Measurements from ENCODE around the gene ASTN2. TPM values are rescaled to one million over a fixed set of nuclear protein-coding genes. Genes with fewer than 3 reads are reported as not detected.

Gene ASTN2
- total RNA-seq, 1 experiment from 2014 or later, result 4.8 TPM

- no peak overlapping the region for H3K9ac ChIP-seq (ENCODE audit: low read length)
- no peaks in the 10 kb centered on the region for H3K4me1 ChIP-seq (ENCODE audit: control insufficient read depth in 1 of 2, insufficient read depth in 2 of 2, low read length in 2 of 2)
- BruUV-seq (replicated peaks), result no TSS peak
- H3K9me2 ChIP-seq (ENCODE audit: insufficient read depth), result no peaks in the 10 kb centered on the region
- intact Hi-C loops (cut with micrococcal nuclease), result no loop called here
- no peak overlapping the region for H3K4me3 ChIP-seq (replicated peaks in 1 of 2; ENCODE audit: low read depth in 1 of 2, low read length in 2 of 2)
- no peak overlapping the region for H2AFZ ChIP-seq (ENCODE audit: low read depth, low read length, poor library complexity, severe bottlenecking)
- DNase-seq (ENCODE audit: low read depth, low spot score) (no peak), ATAC-seq (no peak)
- RAD21 ChIA-PET (ENCODE audit: low non-redundant PET in 1 of 2, low total read pairs in 2 of 2, uncharacterized antibody in 2 of 2, unreplicated experiment in 2 of 2), result no interaction called here
- no peaks in the 10 kb centered on the region for H3K79me2 ChIP-seq (ENCODE audit: insufficient read depth, low read length)
- no peaks in the 10 kb centered on the region for H4K20me1 ChIP-seq (ENCODE audit: insufficient read depth)
- CTCF ChIA-PET, result no interaction called here
- no peak for TF ChIP-seq ZFX (IDR thresholded peaks at IDR 0.05)
- TF ChIP-seq SIN3A (IDR thresholded peaks at IDR 0.05; ENCODE audit: low read depth), result no peak
- no peak for TF ChIP-seq EZH2phosphoT487 (IDR thresholded peaks at IDR 0.05; ENCODE audit: borderline replicate concordance)
- no peak for TF ChIP-seq ATF3 (IDR thresholded peaks at IDR 0.05)
- TF ChIP-seq SRF (IDR thresholded peaks at IDR 0.05; ENCODE audit: low read depth), result no peak
- TF ChIP-seq POLR2AphosphoS5 (IDR thresholded peaks at IDR 0.05; ENCODE audit: low read depth, low read length), result no peak
- TF ChIP-seq CTCF (IDR thresholded peaks at IDR 0.05 in 2 of 3, conservative IDR thresholded peaks at IDR 0.05 in 1 of 3; ENCODE audit: borderline replicate concordance in 1 of 3, insufficient read depth in 1 of 3, low read depth in 2 of 3, low read length in 2 of 3), result no peak
- no peak for TF ChIP-seq EZH2 (IDR thresholded peaks at IDR 0.05)
- TF ChIP-seq MAX (IDR thresholded peaks at IDR 0.05), result no peak
- no peak for TF ChIP-seq CEBPB (IDR thresholded peaks at IDR 0.05; ENCODE audit: low read depth)
- no peak overlapping the region for H3K27ac ChIP-seq (ENCODE audit: low read depth, low read length)
- no peak overlapping the region for H3K4me2 ChIP-seq (ENCODE audit: low read length)
- no peaks in the 10 kb centered on the region for H3K27me3 ChIP-seq (ENCODE audit: insufficient read depth, low read length)
- POLR2A ChIA-PET, result no interaction called here
- no peaks in the 10 kb centered on the region for H3K36me3 ChIP-seq (ENCODE audit: control insufficient read depth in 1 of 2, insufficient read depth in 2 of 2, low read length in 2 of 2)
- H3K9me3 ChIP-seq (ENCODE audit: control insufficient read depth in 1 of 2, insufficient read depth in 1 of 2, low read depth in 1 of 2, low read length in 2 of 2), result no peaks in the 10 kb centered on the region; a peak in 1 of 4 replicates
Measured at GRCh38 chr9:117091529-117091928, 323.3 kb downstream of the ASTN2 start.
